HepG2 (cell line): ENCODE data around the gene GLB1L. TPM values are rescaled to one million over a fixed set of nuclear protein-coding genes. Genes with fewer than 3 reads are reported as not detected.
A peak's percentile ranks its signal among the peaks of the same experiment; 100 is the strongest.

Source experiments
- ATF2 ChIP-seq: sonication (generic); formaldehyde crosslinking; IDR thresholded peaks from 2 replicates; pipeline ENCODE4 v1.4.0; 2020; ENCODE audit warnings: missing genetic modification reagents
- CCDC6 ChIP-seq: sonication (generic); formaldehyde crosslinking; IDR thresholded peaks from 2 replicates; pipeline ENCODE4 v1.8.1; 2022; ENCODE audit warnings: mild to moderate bottlenecking, missing genetic modification reagents, moderate library complexity
- CEBPG ChIP-seq: IDR thresholded peaks from 2 replicates; pipeline ENCODE4 v1.6.1; 2016
- CEBPZ ChIP-seq: IDR thresholded peaks from 2 replicates; pipeline ENCODE4 v1.6.1; 2012; ENCODE audit warnings: low read length, improper control_type of control experiment
- FOXC1 ChIP-seq: sonication (generic); formaldehyde crosslinking; IDR thresholded peaks from 2 replicates; pipeline ENCODE4 v1.8.0; 2022; ENCODE audit warnings: mild to moderate bottlenecking, missing genetic modification reagents, borderline replicate concordance
- MAFK ChIP-seq, 2 experiments: IDR thresholded peaks in 1 of 2; conservative IDR thresholded peaks in 1 of 2; 2 replicates each; pipeline ENCODE4 v1.6.1; 2011; ENCODE audit warnings: improper control_type of control experiment in 2 of 2, low read length in 2 of 2
- NFATC3 ChIP-seq: sonication (generic); formaldehyde crosslinking; IDR thresholded peaks from 2 replicates; pipeline ENCODE4 v1.5.1; 2020; ENCODE audit warnings: mild to moderate bottlenecking, missing genetic modification reagents
- RERE ChIP-seq: IDR thresholded peaks from 2 replicates; pipeline ENCODE4 v1.6.1; 2016; ENCODE audit warnings: low read depth, missing genetic modification reagents, missing compliant biosample characterization
- TFAP4 ChIP-seq: sonication (generic); IDR thresholded peaks from 2 replicates; pipeline ENCODE4 v1.6.1; 2016; ENCODE audit warnings: low read depth, borderline replicate concordance
- ZFP41 ChIP-seq: sonication (generic); formaldehyde crosslinking; IDR thresholded peaks from 2 replicates; pipeline ENCODE4 v1.4.0; 2020; ENCODE audit warnings: mild to moderate bottlenecking, missing genetic modification reagents, borderline replicate concordance
- ZNF263 ChIP-seq: sonication (generic); formaldehyde crosslinking; IDR thresholded peaks from 2 replicates; pipeline ENCODE4 v1.4.0; 2020; ENCODE audit warnings: missing genetic modification reagents
- ZNF572 ChIP-seq: sonication (generic); formaldehyde crosslinking; IDR thresholded peaks from 2 replicates; pipeline ENCODE4 v1.5.1; 2020; ENCODE audit warnings: mild to moderate bottlenecking, missing genetic modification reagents
- ZNF704 ChIP-seq: sonication (generic); formaldehyde crosslinking; IDR thresholded peaks from 2 replicates; pipeline ENCODE4 v1.8.1; 2023; ENCODE audit warnings: mild to moderate bottlenecking, inconsistent platforms, moderate library complexity, missing genetic modification reagents, borderline replicate concordance
- polyA plus RNA-seq, 8 experiments: library from polyadenylated mRNA; depleted of rRNA in 3 of 8; stranded (reverse) in 7 of 8; unstranded in 1 of 8; fragments of >200 nt; fragmentation: Illumina TruSeq in 4 of 8; extraction: Trizol in 4 of 8; gene quantifications; 2 replicates each; pipeline versions ENCODE4 v1.2.1 to v1.2.3, GENCODE V29; 2011 to 2016; ENCODE audit warnings: low read depth in 4 of 8, missing spikeins in 1 of 8, mixed read lengths in 1 of 8; ENCODE audit not compliant: insufficient read depth in 1 of 8
- total RNA-seq, 5 experiments: library from RNA; depleted of rRNA; stranded (reverse); fragments of >200 nt; fragmentation: Illumina TruSeq; extraction: Trizol; gene quantifications; 2 replicates each; pipeline ENCODE4 v1.2.3, GENCODE V29; 2016; ENCODE audit warnings: low read depth in 1 of 5

Gene GLB1L
- total and polyA plus RNA-seq, 2 of the 13 experiments (the other 11 are each of a cell fraction or from before 2014, with no cell fraction given) = 6.8 to 7.3 TPM

GRCh38 chr2:219207134-219207883, 37.9 kb downstream of the GLB1L start (continued):
- no peak for TF ChIP-seq RERE (CRISPR knock-in tag)
- no peak for TF ChIP-seq CCDC6
- TF ChIP-seq ATF2 (CRISPR knock-in tag) = no peak
- no peak for TF ChIP-seq ZNF263 (CRISPR knock-in tag)
- no peak; the same call in 1 of the 2 replicates for TF ChIP-seq ZNF704 (CRISPR knock-in tag)
- peak; percentile 82 for TF ChIP-seq TFAP4
- TF ChIP-seq ZNF572 (CRISPR knock-in tag) = peak; percentile 93; the same call in 1 of the 2 replicates
- 0 out of 2 replicates have a peak, but pooled peaks have one; percentile 9 for TF ChIP-seq NFATC3
- no peak for TF ChIP-seq ZFP41 (CRISPR knock-in tag)
- TF ChIP-seq MAFK (conservative IDR thresholded peaks at IDR 0.05 in 1 of 2, IDR thresholded peaks at IDR 0.05 in 1 of 2; ENCODE audit: low read length in 2 of 2) = no peak
- no peak for TF ChIP-seq CEBPZ
- 0 out of 2 replicates have a peak, but pooled peaks have one; percentile 3 for TF ChIP-seq FOXC1 (CRISPR knock-in tag)
- no peak for TF ChIP-seq CEBPG (CRISPR knock-in tag)
